HG02943 (cell line): ENCODE results near the gene MAST3.

ENCODE experiments used
- ATAC-seq: cut with Tn5 transposase; IDR thresholded peaks from one replicate; pipeline ENCODE4 v1.9.1; 2021; ENCODE audit warnings: mild to moderate bottlenecking, low read depth, moderate library complexity; ENCODE audit not compliant: unreplicated experiment

The MAST3 gene

DNA sequence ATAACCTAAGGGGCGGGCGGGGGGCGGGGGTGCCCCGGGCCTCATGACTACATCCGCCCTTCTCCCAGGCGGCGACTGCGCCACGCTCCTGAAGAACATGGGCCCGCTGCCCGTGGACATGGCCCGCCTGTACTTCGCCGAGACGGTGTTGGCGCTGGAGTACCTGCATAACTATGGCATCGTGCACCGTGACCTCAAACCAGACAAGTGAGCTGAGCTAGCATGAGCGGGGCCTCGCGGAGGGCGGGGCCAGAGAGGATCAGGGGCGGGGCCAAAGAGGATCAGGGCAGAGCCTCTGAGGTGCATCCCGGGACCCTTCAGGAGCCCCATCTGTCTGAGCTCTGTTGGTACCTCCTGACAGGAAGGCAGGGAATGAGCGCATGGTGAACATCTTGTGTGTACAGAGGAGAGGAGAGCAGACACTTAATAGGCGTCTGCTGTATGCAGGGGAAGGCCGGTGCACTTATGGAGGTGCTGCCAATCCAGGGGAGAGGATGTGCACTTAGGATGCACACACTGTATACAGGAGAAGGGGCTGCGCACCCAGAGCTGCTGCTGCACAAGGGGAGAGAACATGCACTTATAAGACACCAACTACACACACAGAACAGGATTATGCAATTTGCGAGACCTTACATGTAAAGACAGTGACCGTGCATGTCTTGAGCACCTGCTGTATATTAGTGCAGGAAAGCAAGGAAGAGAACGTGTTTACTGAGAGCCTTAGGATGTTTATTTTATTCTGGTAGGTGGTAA lies 34.4 kb downstream of the MAST3 start:
- no peak for ATAC-seq

DNA sequence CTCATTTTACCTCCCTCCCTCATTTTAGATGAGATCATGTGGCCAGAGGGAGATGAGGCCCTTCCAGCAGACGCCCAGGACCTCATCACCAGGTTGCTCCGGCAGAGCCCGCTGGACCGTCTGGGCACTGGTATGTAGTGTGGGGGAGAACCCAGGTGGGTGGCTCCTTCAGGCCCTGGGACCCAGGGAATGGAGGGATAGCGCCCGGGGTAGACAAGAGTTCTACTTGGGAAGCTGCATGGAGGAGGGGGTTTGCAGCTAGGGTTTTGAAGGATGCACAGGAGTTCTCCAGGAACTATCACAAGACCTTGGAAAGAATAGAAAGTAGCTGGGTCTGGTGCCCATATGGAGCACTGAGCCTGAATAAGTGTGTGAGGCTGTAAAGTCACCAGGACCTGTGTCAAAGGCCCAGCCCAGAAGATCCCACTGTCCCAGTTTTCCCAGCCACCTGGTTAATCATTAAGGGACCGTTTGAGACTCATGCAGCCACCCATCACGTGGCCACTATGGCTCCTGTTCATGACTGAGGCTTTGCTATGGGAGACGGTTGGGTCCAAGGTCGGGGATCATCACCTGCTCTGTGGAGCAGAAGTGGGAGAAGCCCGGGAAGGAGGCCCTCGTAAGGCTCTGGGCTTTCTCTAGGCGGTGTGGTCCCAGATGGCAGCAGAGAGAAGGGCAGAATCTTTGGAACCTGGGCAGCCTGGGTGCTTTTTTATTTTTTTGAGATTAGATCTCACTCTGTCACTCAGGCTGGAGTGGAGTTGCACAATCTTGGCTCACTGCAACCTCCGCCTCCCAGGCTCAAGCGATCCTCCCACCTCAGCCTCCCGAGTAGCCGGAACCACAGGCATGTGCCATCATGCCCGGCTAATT lies 38.4 kb downstream of the MAST3 start:
- no peak for ATAC-seq

DNA sequence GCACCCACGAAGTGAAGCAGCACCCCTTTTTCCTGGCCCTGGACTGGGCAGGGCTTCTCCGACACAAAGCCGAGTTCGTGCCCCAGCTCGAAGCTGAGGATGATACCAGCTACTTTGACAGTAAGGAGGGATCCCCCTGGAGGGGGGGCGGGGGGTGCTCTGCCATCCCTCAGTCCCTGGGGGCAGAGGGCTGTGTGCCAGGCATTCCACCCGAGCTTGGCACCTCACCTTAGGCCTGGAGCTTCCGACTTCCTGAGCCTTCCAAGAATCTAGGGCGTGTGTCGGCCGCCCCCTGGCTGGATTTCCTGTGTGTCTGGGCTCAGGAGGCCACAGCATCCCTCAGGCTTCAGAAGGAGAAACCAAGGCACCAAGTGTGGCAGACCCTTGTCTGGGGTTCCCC lies 39.7 kb downstream of the MAST3 start:
- no peak for ATAC-seq

DNA sequence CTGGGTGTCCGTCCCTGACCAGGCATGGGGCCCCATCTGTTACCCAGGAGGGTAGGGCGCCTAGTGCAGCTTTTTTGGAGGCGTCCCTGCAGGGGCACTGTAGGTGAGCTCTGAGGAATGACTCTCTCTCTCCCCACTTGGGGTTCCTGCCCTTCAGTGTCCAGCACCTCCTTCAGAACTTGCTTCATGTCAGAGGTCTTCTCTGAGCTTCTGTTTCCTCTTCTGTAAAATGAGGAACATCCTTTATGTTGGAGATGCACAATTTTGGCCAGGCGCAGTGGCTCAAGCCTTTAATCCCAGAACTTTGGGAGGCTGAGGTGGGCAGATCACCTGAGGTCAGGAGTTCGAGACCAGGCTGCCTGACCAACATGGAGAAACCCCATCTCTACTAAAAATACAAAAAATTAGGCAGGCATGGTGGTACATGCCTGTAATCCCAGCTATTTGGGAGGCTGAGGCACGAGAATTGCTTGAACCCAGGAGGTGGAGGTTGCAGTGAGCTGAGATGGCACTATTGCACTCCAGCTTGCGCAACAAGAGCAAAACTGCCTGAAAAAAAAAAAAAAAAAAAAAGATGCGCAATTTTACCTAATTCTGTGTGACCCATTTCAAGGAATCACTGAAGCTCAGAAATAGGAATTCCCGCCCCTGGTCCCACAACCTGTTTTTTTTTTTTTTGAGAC lies 40.2 kb downstream of the MAST3 start:
- no peak for ATAC-seq

DNA sequence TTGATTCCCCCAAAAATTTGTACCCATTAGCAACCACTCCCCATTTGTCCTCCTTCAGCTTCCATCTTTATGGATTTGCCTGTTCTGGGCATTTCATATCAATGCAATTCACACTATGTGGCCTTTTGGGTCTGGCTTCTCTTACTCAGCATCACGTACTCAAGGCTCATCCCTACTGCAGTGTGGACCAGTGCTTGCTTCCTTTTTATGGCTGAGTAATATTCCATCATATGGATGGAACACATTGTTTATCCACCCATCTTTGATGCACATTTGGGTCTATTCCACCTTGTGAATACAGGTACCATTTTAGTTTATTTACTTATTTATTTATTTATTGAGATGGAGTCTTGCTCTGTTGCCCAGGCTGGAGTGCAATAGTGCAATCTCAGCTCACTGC lies 42.9 kb downstream of the MAST3 start:
- no peak for ATAC-seq

DNA sequence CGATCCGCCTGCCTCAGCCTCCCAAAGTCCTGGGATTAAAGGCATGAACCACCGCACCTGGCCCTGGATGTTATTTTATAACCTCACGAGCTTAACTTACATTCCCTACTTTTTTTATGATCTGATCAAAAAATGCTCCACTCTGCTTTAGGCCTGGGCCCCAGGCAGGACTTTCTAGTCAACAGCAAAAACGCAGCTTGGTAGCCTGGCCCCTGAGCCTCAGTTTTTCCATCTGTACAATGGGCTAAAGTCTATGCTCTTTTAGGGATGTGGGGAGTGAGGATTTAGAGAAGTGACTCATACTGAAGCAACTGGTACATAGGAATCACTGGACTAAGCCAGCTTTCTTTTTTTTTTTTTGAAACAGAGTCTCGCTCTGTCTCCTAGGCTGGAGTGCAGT lies 43.5 kb downstream of the MAST3 start:
- no peak for ATAC-seq

DNA sequence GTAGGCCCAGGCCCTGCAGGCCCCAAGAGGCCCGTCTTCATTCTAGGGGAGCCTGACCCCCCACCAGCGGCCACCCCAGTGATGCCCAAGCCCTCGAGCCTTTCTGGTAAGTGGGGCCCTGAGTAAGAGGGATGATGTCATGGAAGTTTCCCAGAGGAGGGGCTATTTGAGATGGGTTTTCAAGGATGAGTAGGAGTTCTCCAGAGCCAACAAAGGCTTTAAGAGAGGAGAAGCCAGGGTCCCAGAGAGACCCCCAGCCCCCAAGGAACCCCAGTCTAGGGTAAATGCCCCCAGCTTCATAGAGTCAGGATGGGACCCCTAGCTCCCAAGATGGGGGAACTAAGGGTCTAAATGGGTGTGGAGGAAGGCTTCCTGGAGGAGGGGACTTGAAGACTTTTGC lies 46.3 kb downstream of the MAST3 start:
- ATAC-seq = no peak

DNA sequence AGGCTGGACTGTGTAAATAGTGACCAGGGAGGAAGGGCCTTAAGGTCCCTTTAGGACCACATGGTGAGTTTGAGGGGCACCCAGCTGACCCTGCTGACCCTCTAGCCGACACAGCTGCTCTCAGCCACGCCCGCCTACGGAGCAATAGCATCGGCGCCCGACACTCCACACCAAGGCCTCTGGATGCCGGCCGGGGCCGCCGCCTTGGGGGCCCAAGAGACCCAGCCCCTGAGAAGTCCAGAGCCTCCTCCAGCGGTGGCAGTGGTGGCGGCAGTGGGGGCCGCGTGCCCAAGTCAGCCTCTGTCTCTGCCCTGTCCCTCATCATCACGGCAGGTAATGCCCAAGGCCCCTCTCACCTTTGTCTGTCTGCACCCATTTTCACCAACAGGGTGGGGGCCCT lies 46.8 kb downstream of the MAST3 start:
- no peak for ATAC-seq

DNA sequence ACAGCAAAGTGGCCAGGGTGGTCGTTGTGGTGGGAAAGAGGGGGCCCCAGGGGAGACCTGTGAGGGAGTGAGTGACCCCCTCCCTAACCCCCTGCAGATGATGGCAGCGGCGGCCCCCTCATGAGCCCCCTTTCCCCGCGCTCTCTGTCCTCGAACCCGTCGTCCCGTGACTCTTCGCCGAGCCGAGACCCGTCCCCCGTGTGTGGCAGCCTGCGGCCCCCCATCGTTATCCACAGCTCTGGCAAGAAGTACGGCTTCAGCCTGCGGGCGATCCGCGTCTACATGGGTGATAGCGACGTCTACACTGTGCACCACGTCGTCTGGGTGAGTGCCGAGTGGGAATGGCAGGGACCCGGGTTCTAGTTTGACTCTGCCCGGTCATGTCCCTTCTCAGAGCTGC lies 47.3 kb downstream of the MAST3 start:
- ATAC-seq = no peak

DNA sequence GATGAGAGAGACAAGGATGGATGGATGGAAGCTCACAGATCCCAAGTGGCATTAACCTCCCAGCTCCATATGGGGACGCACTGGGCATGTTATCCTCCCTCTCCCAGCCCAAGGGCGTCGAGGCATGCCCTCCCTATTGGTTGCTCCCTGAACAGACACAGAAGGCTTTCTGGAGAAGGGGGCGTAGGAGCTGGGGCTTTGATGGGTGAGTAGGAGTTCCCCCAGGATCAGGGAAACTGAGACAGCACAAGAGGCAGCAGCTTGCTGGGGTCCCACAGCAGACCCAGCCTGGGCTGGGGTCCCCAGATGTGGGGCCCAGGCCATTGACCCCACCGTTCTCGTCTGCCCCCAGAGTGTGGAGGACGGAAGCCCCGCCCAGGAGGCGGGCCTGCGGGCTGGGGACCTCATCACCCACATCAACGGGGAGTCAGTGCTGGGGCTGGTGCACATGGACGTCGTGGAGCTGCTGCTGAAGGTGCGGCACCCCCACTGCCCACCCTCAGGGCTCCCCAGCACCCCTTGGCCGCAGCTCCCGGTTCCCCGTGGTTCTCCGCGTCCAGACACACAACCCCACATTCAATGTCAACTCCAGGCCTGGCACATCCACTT lies 47.9 kb downstream of the MAST3 start:
- no peak for ATAC-seq

DNA sequence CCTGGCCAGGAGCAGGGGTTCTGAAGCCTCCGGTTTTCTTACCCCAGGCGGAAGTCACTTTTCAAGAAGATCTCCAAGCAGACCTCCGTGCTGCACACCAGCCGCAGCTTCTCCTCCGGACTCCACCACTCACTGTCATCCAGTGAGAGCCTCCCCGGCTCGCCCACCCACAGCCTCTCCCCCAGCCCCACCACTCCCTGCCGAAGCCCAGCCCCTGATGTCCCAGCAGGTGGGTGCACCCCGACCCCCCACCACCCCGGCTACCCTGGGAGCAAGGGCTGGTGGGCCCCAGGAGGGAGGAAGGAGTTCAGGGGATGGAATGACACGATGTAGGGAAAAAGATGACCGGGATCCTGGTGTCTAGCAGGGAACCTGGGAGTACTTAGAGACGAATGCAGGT lies 49.8 kb downstream of the MAST3 start:
- no peak for ATAC-seq

DNA sequence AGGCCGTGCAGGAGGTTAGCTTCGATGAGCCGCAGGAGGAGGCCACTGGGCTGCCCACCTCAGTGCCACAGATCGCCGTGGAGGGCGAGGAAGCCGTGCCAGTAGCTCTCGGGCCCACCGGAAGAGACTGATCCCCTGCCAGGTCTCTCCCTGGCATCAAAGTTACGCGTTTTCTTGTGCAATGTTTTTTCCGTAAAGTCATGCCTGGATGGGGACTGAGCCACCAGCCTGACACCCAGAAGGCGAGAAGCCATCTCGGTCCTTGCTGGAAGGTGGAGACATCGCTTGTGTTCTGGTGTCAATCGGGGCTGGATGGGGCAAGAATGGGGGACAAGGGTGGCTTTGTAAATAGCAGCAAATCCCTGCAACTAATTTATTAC lies 52.0 kb downstream of the MAST3 start:
- ATAC-seq = no peak

DNA sequence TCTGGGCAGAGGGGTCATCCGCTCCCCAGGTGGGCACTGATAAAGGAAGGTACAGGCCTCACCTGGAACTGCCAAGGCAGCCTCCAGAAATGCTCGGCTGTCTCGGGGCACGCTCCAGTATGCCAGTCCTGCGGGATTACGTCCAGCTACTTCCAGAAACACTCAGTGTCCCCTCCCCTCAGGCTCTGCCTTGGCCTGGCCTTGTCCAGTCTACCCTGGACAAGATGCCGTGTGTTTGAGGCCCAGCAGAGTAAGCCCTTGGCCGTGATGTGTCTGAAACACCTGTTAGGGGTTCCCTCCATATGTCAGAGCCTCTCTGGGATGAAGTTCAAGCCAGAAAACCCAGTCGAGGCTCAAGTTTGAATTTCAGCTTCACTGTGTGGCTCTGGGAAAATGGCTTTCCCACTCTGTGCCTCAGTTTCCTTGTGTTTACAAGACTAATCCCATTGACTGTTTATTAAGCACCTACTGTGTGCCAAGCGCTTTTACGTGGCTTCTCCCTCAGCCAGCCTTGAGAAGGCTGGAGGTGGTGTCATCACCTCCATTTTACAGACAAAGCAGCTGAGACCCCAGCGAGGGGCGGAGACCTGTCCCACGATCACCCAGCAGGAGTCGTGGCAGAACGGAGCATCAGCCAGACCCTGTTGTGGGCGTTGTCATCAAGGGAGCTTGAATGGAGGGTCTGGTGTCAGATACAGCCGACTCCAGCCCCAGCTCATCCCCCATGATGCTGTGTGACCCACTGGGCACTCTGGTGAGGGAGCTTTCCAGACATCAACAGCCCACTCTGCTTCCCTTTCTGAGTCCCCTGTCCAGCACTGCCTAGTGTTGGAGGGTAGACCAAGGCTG lies 53.4 kb downstream of the MAST3 start:
- no peak for ATAC-seq

DNA sequence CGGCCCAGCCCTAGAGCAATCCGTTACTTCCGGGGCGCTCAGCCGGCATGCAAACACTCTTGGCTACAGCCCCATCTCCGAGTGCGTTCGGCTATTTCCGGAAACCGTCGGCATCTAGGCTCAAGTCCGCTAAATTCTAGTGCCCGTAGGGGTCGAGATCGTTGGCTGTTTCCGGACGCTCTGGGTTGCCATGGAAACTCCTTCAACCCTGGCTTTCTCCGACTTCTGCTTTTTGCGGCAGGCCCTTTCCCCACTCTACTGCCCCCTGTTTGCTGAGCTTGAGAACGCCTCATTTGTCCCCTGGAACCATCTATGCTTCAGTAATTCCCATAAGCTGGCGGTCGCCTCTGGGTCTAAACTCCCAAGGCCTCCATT lies 54.9 kb downstream of the MAST3 start:
- peak; percentile 68 for ATAC-seq

DNA sequence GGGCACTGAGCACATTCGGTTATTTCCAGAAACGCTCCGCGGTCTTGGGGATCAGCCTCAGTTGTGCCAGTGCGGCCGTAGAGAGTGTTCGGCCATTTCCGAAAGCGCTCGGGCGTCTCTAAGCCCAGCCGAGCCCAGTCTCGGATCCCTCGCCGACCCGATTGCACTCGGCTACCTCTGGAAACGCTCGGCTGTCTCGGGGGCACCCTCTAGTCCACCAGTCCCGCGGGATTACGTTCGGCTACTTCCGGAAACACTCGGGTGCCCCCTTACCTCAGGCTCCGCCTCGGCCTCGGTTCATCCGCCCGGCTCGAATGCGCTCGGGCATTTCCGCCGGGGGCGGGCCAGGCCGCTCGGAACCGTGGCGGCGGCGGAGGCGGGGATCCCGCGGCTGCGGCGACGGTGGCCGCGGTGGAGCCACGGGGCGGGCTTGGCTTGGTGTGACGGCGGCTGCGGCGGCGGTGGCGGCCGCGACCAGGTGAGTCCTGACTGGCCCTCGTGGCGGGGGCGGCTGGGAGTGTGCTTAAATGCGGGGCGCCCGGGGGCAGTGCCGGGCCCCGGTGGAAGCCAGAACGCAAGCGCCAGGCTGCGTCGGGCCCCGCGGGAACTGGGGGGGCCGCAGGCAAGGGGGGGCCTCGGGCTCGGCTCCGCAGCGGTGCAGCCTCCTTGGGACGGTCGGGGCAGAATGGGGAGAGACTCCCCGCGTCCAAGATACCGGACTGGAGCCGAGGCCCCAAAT lies 55.4 kb downstream of the MAST3 start, which contains the start of gene PIK3R2:
PIK3R2 (plus strand) TSS at position 347 of the 739 bp plus-strand sequence. CDS start 2,717 bp downstream, outside the sequence.
- ATAC-seq = peak; percentile 70

DNA sequence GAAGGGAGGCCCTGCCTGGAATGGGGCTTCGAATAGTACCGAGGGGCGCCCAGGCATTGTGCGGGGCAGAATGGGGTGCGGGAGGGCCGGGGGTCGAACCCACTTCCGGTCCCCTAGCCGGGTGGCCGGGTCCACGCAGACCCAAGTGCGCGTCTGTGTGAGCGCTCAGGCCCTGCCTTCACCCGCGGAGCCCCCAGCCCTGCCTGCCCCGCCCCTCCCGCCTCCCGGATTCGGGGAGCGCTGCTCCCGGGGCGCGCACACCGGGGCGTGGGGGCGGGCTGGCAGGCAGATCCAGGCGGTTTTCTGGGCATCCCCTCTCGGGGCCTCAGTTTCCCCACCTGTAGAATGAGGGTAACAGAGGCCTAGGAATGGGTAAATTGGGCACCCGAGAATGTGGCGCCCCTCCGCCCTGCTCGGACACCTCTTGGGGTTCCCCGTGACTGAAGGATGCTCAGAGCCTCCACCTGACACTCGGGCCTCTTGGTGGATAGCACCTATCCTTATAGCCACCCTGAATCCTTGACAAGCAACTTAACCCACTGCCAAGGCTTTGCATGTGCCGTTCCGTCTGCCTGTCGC lies 56.1 kb downstream of the MAST3 start:
- no peak for ATAC-seq

DNA sequence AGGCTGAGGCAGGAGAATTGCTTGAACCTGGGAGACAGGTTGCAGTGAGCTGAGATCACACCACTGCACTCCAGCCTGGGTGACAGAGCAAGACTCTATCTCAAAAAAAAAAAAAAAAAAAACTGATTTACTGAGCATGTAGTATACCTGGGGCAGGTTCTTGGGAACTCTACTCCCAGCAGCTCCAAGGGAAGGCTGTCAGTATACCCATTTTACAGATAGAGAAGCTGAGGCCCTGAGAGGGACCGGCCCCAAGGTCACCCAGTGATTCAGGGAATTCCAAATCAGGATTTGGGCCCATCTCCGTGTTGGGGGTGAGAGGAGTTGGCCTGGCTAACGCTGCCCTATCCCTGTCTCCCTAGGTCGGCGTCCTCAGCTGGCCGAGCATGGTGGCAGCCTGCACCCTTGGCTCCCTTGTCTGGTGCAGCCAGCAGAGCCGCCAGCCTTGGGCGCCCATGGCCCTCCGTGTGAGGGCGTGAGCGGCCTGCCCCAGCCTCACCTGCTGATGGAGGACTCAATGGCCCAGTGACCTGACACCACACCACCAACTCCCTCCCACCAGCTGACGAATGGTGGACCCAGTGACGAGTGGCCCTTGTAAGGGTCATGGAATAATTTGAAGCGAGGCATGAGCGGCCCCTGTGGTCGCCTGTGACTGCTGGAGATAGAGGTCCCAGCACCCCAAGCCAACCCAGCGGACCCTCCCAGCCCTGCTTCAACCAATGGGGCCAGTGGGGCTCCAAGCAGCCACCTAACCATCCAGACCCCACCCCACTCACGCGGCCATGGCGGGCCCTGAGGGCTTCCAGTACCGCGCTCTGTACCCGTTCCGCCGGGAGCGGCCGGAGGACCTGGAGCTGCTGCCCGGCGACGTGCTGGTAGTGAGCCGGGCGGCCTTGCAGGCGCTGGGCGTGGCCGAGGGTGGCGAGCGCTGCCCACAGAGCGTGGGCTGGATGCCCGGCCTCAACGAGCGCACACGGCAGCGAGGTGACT lies 57.8 kb downstream of the MAST3 start:
- ATAC-seq = no peak

DNA sequence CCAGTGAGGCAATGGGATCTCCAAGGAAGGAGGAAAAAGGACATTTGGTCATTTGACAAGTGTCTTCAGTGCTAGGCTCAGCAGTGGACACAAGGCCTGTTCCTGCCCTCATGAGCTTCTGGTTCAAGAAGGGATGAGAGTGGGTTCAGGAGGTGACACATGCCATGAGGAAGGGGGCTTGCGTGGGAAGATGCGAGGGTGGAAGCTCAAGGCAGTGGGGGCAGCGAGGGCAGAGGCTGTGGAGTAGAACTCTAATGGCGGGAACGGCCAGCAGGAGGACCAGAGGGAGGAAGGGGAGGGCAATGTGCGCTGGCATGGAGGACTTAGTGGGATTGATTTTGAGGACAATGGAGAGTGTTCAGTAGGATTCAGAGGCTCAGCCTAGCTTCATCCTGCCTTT lies 58.7 kb downstream of the MAST3 start:
- no peak for ATAC-seq
